GM12891 (cell line): ENCODE measurements around the gene KHK. TPM values are rescaled to one million over a fixed set of nuclear protein-coding genes. Genes with fewer than 3 reads are reported as not detected.

ENCODE experiments used
- DNase-seq: peaks from one replicate; pipeline ENCODE4 v3.0.0; 2011; ENCODE audit warnings: low spot score; ENCODE audit not compliant: insufficient read length
- FAIRE-seq: peaks from 2 replicates; lab custom pipeline; 2011; peaks lifted over from hg19 to GRCh38; lab: Jason Lieb, UNC
- PAX5 ChIP-seq: IDR thresholded peaks from 2 replicates; pipeline ENCODE4 v1.6.1; 2011; ENCODE audit warnings: low read length, moderate library complexity, mild to moderate bottlenecking; ENCODE audit not compliant: insufficient read depth, severe bottlenecking
- POLR2A ChIP-seq: IDR thresholded peaks from 2 replicates; pipeline ENCODE4 v1.6.1; 2011; ENCODE audit warnings: low read depth, low read length, control low read depth
- POLR2AphosphoS5 ChIP-seq: IDR thresholded peaks from 2 replicates; pipeline ENCODE4 v1.6.1; 2011; ENCODE audit warnings: low read depth, low read length, control low read depth
- POU2F2 ChIP-seq: IDR thresholded peaks from 2 replicates; pipeline ENCODE4 v1.6.1; 2011; ENCODE audit warnings: low read depth, mild to moderate bottlenecking, control low read depth, low read length, moderate library complexity
- SPI1 ChIP-seq: IDR thresholded peaks from 2 replicates; pipeline ENCODE4 v1.6.1; 2011; ENCODE audit warnings: low read depth, low read length, control low read depth
- TAF1 ChIP-seq: IDR thresholded peaks from 2 replicates; pipeline ENCODE4 v1.6.1; 2011; ENCODE audit warnings: low read depth, low read length, control low read depth
- polyA plus RNA-seq: library from polyadenylated mRNA; unstranded; fragments of >200 nt; gene quantifications from one replicate; pipeline ENCODE4 v1.2.1, GENCODE V29; 2012; ENCODE audit warnings: low read depth, missing spikeins, inconsistent platforms; ENCODE audit not compliant: missing spikeins

KHK gene
- polyA plus RNA-seq = 1.6 TPM

GRCh38 chr2:27086724-27087593, at the start of gene KHK:
KHK (plus strand) TSS chr2:27086772; CDS start chr2:27087260, 488 bp downstream.
- no peak for TF ChIP-seq SPI1
- TF ChIP-seq POU2F2 = no peak
- TF ChIP-seq POLR2AphosphoS5 = no peak
- no peak for TF ChIP-seq TAF1
- no peak for TF ChIP-seq POLR2A
- DNase-seq (peak; percentile 51), FAIRE-seq (no peak)

GRCh38 chr2:27038012-27038411, 48.6 kb upstream of the KHK start:
- no peak for FAIRE-seq
- no peak for DNase-seq
- TF ChIP-seq POLR2AphosphoS5 (no peak), POU2F2 (no peak), TAF1 (no peak), SPI1 (no peak), POLR2A (no peak), PAX5 (no peak)

GRCh38 chr2:27038631-27039339, 47.8 kb upstream of the KHK start:
- TF ChIP-seq PAX5 (no peak), SPI1 (no peak), POLR2AphosphoS5 (no peak), POU2F2 (no peak), POLR2A (no peak), TAF1 (no peak)
- DNase-seq = no peak
- FAIRE-seq = no peak

GRCh38 chr2:27039426-27039825, 47.1 kb upstream of the KHK start:
- FAIRE-seq = no peak
- DNase-seq = no peak
- no peak for TF ChIP-seq SPI1
- TF ChIP-seq PAX5 = no peak
- no peak for TF ChIP-seq POU2F2
- TF ChIP-seq POLR2A = no peak
- TF ChIP-seq POLR2AphosphoS5 = no peak
- no peak for TF ChIP-seq TAF1

GRCh38 chr2:27039871-27040270, 46.7 kb upstream of the KHK start:
- TF ChIP-seq PAX5 (no peak), TAF1 (no peak), POU2F2 (no peak), SPI1 (no peak), POLR2AphosphoS5 (no peak), POLR2A (no peak)
- no peak for FAIRE-seq
- DNase-seq = no peak

GRCh38 chr2:27040282-27040681, 46.3 kb upstream of the KHK start:
- TF ChIP-seq PAX5 = no peak
- TF ChIP-seq SPI1 = no peak
- no peak for TF ChIP-seq POLR2AphosphoS5
- TF ChIP-seq POU2F2 = no peak
- no peak for TF ChIP-seq TAF1
- TF ChIP-seq POLR2A = no peak
- no peak for FAIRE-seq
- DNase-seq = no peak

GRCh38 chr2:27041752-27042151, 44.8 kb upstream of the KHK start:
- FAIRE-seq (peak; percentile 13), DNase-seq (no peak)
- no peak for TF ChIP-seq POLR2A

- TF ChIP-seq SPI1 = peak; percentile 94
- peak; percentile 16; the same call in 1 of the 2 replicates for TF ChIP-seq POLR2AphosphoS5
- TF ChIP-seq TAF1 = no peak
- DNase-seq = no peak
- FAIRE-seq = peak; percentile 93
Observed at GRCh38 chr2:27042159-27042661, 44.4 kb upstream of the KHK start.

- TF ChIP-seq PAX5 (no peak), POLR2AphosphoS5 (no peak)
- peak; percentile 31 for FAIRE-seq
Observed at GRCh38 chr2:27042985-27043634, 43.5 kb upstream of the KHK start.

More at GRCh38 chr2:27042985-27043634, 43.5 kb upstream of the KHK start:
- no peak for DNase-seq
